SK-N-MC (cell line): ENCODE measurements around the gene GRID2IP.
"Not testable (repeated sequence)": the region's sequence is repeated elsewhere in the genome, so short reads cannot be mapped to it uniquely, and the experiment has no call there.

Source experiments
- DNase-seq: peaks from one replicate; pipeline ENCODE4 v3.0.0-alpha.2; 2011; ENCODE audit warnings: low read depth, low spot score
- H3K27ac ChIP-seq: fragments of 200-600 bp; sonication (generic); 2 replicates; pipeline ENCODE4 v1.5.1; 2016; ENCODE audit warnings: mixed run types
- H3K36me3 ChIP-seq: fragments of 200-600 bp; sonication (generic); 2 replicates; pipeline ENCODE4 v1.6.1; 2017; ENCODE audit warnings: antibody characterized with exemption, low read length, mixed read lengths; ENCODE audit not compliant: insufficient read depth
- H3K4me3 ChIP-seq: fragments of 200-600 bp; sonication (generic); 2 replicates; pipeline ENCODE4 v1.5.1; 2016
- H3K9ac ChIP-seq: fragments of 200-600 bp; sonication (generic); 2 replicates; pipeline ENCODE4 v1.8.0; 2017; ENCODE audit warnings: mixed run types, mixed read lengths; ENCODE audit not compliant: insufficient read length
- H3K9me3 ChIP-seq: fragments of 200-600 bp; sonication (generic); 2 replicates; pipeline ENCODE4 v1.6.1; 2017; ENCODE audit warnings: low read depth, mild to moderate bottlenecking, antibody characterized with exemption, low read length, moderate library complexity, mixed read lengths
- EZH2 ChIP-seq: fragments of 200-600 bp; sonication (generic); IDR thresholded peaks from one replicate; pipeline ENCODE4 v1.6.1; 2017; ENCODE audit warnings: antibody characterized with exemption
- FOXP2 ChIP-seq: optimal IDR thresholded peaks from 2 replicates; pipeline ENCODE3; 2011; ENCODE audit warnings: mild to moderate bottlenecking, moderate library complexity; ENCODE audit not compliant: insufficient read depth; ENCODE audit errors: extremely low read length, control extremely low read depth
- POLR2AphosphoS5 ChIP-seq: IDR thresholded peaks from 2 replicates; pipeline ENCODE4 v1.6.1; 2012; ENCODE audit warnings: mild to moderate bottlenecking, low read depth, low read length, borderline replicate concordance

GRID2IP gene

GRCh38 chr7:6551016-6551511, at the start of gene GRID2IP:
TSS of gene GRID2IP (minus strand) at chr7:6551461. CDS start at chr7:6551436, 25 bp downstream.
- no peak for DNase-seq
- TF ChIP-seq POLR2AphosphoS5: no peak
- TF ChIP-seq EZH2: no peak
- TF ChIP-seq FOXP2: no peak
- Histone ChIP-seq H3K4me3 (no peak within 1 kb of the TSS), H3K9ac (no peak within 1 kb of the TSS), H3K27ac (no peak within 1 kb of the TSS), H3K36me3 (no peaks in the 10 kb centered on the region), H3K9me3 (no peaks in the 10 kb centered on the region)

GRCh38 chr7:6600093-6600492, 48.8 kb upstream of the GRID2IP start:
- Histone ChIP-seq H3K36me3 (peaks cover 35% of the 10 kb centered on the region), H3K9me3 (no peaks in the 10 kb centered on the region), H3K4me3 (no peak overlapping the region), H3K9ac (no peak overlapping the region), H3K27ac (no peak overlapping the region)
- DNase-seq: no peak
- TF ChIP-seq EZH2: no peak
- TF ChIP-seq FOXP2: no peak
- TF ChIP-seq POLR2AphosphoS5: no peak

GRCh38 chr7:6590645-6591110, 39.4 kb upstream of the GRID2IP start:
- Histone ChIP-seq H3K4me3 (peak overlapping the region; percentile 96), H3K9me3 (no peaks in the 10 kb centered on the region), H3K9ac (peak overlapping the region; percentile 88), H3K36me3 (peaks cover 24% of the 10 kb centered on the region; the same call in 1 of the 2 replicates), H3K27ac (no peak overlapping the region)
- TF ChIP-seq EZH2: no peak
- TF ChIP-seq POLR2AphosphoS5: no peak
- TF ChIP-seq FOXP2: no peak
- no peak for DNase-seq

GRCh38 chr7:6589829-6590644, 38.8 kb upstream of the GRID2IP start, which contains the start of gene INTS15:
TSS of gene INTS15 (plus strand) at chr7:6590021. CDS start at chr7:6590284, 263 bp downstream.
- no peak for DNase-seq
- no peak within 1 kb of the TSS for H3K27ac ChIP-seq
- H3K9me3 ChIP-seq: no peaks in the 10 kb centered on the region
- H3K36me3 ChIP-seq: peaks cover 18% of the 10 kb centered on the region; the same call in 1 of the 2 replicates
- peak within 1 kb of the TSS; percentile 96 for H3K4me3 ChIP-seq
- peak within 1 kb of the TSS; percentile 88 for H3K9ac ChIP-seq
- peak; percentile 16 for TF ChIP-seq POLR2AphosphoS5
- no peak for TF ChIP-seq FOXP2

- H3K9ac ChIP-seq: no peak overlapping the region
- no peak overlapping the region for H3K27ac ChIP-seq
- H3K36me3 ChIP-seq: peaks cover 19% of the 10 kb centered on the region; the same call in 1 of the 2 replicates
- DNase-seq: no peak
- TF ChIP-seq POLR2AphosphoS5: no peak
- no peak for TF ChIP-seq EZH2
- no peak for TF ChIP-seq FOXP2
- H3K9me3 ChIP-seq: no peaks in the 10 kb centered on the region
- H3K4me3 ChIP-seq: peak overlapping the region; percentile 96
Observed at GRCh38 chr7:6589151-6589828, 38.0 kb upstream of the GRID2IP start.

- Histone ChIP-seq H3K9ac (no peak overlapping the region), H3K4me3 (no peak overlapping the region), H3K27ac (no peak overlapping the region), H3K36me3 (peaks cover 16% of the 10 kb centered on the region; the same call in 1 of the 2 replicates), H3K9me3 (no peaks in the 10 kb centered on the region)
- DNase-seq: no peak
- no peak for TF ChIP-seq FOXP2
- no peak for TF ChIP-seq EZH2
- TF ChIP-seq POLR2AphosphoS5: no peak
Observed at GRCh38 chr7:6588566-6588965, 37.3 kb upstream of the GRID2IP start.

- H3K27ac ChIP-seq: peak overlapping the region; percentile 36; the same call in 1 of the 2 replicates
- not testable (repeated sequence) for DNase-seq, H3K9me3 ChIP-seq, H3K9ac ChIP-seq, H3K4me3 ChIP-seq
- H3K36me3 ChIP-seq: peaks cover 26% of the 10 kb centered on the region; the same call in 1 of the 2 replicates
Observed at GRCh38 chr7:6585746-6586432, 34.6 kb upstream of the GRID2IP start.

GRCh38 chr7:6579446-6579845, 28.2 kb upstream of the GRID2IP start:
- H3K36me3 ChIP-seq: peaks cover 21% of the 10 kb centered on the region; the same call in 1 of the 2 replicates
- H3K9ac ChIP-seq: no peak overlapping the region
- DNase-seq: peak; percentile 20
- H3K4me3 ChIP-seq: no peak overlapping the region
- no peak overlapping the region for H3K27ac ChIP-seq
- no peaks in the 10 kb centered on the region for H3K9me3 ChIP-seq
- TF ChIP-seq POLR2AphosphoS5: no peak
